GM23248 (cell line): ENCODE measurements around the gene COX6B2.

ENCODE experiments used
- EZH2 ChIP-seq: fragments of 200-600 bp; sonication (generic); IDR thresholded peaks from 2 replicates; pipeline ENCODE4 v1.6.1; 2018; ENCODE audit warnings: antibody characterized with exemption, mild to moderate bottlenecking; ENCODE audit not compliant: insufficient read depth, poor library complexity, severe bottlenecking
- EZH2phosphoT487 ChIP-seq: fragments of 200-600 bp; sonication (generic); IDR thresholded peaks from 2 replicates; pipeline ENCODE4 v1.6.1; 2018; ENCODE audit warnings: antibody characterized with exemption, moderate library complexity, mild to moderate bottlenecking, low read depth; ENCODE audit not compliant: insufficient read depth

GRCh38 chr19:55354698-55355212 lies at the start of gene COX6B2:
- TF ChIP-seq EZH2 (no peak), EZH2phosphoT487 (no peak)
